ENCODE measurements around the gene SLCO3A1.

Gene SLCO3A1

GRCh38 chr15:91876187-91876586 lies 22.7 kb downstream of the SLCO3A1 start:
- no peak for TF ChIP-seq CTCF (conservative IDR thresholded peaks at IDR 0.05; ENCODE audit: control insufficient read depth, insufficient read depth, low read depth, low read length)
- no peak overlapping the region for H3K4me3 ChIP-seq (ENCODE audit: control insufficient read depth, low read depth, low read length)
- no peak for DNase-seq (ENCODE audit: low read depth)

- no peak overlapping the region for H3K4me3 ChIP-seq (ENCODE audit: control insufficient read depth, low read depth, low read length)
- TF ChIP-seq CTCF (conservative IDR thresholded peaks at IDR 0.05; ENCODE audit: control insufficient read depth, insufficient read depth, low read depth, low read length) = no peak
- no peak for DNase-seq (ENCODE audit: low read depth)
Measured at GRCh38 chr15:91878319-91878870, 24.9 kb downstream of the SLCO3A1 start.

- DNase-seq (ENCODE audit: low read depth) = no peak
- no peak for TF ChIP-seq CTCF (conservative IDR thresholded peaks at IDR 0.05; ENCODE audit: control insufficient read depth, insufficient read depth, low read depth, low read length)
- H3K4me3 ChIP-seq (ENCODE audit: control insufficient read depth, low read depth, low read length) = no peak overlapping the region
Measured at GRCh38 chr15:91879158-91879557, 25.6 kb downstream of the SLCO3A1 start.

GRCh38 chr15:91880373-91880772 lies 26.9 kb downstream of the SLCO3A1 start:
- no peak for TF ChIP-seq CTCF (conservative IDR thresholded peaks at IDR 0.05; ENCODE audit: control insufficient read depth, insufficient read depth, low read depth, low read length)
- no peak overlapping the region for H3K4me3 ChIP-seq (ENCODE audit: control insufficient read depth, low read depth, low read length)
- no peak for DNase-seq (ENCODE audit: low read depth)

- TF ChIP-seq CTCF (conservative IDR thresholded peaks at IDR 0.05; ENCODE audit: control insufficient read depth, insufficient read depth, low read depth, low read length) = no peak
Measured at GRCh38 chr15:91881569-91882297, 28.2 kb downstream of the SLCO3A1 start.

GRCh38 chr15:91882858-91883586 lies 29.5 kb downstream of the SLCO3A1 start:
- H3K4me3 ChIP-seq (ENCODE audit: control insufficient read depth, low read depth, low read length) = no peak overlapping the region
- DNase-seq (ENCODE audit: low read depth) = no peak
- TF ChIP-seq CTCF (conservative IDR thresholded peaks at IDR 0.05; ENCODE audit: control insufficient read depth, insufficient read depth, low read depth, low read length) = no peak

More at GRCh38 chr15:91881569-91882297, 28.2 kb downstream of the SLCO3A1 start:
- DNase-seq (ENCODE audit: low read depth) = no peak
- H3K4me3 ChIP-seq (ENCODE audit: control insufficient read depth, low read depth, low read length) = no peak overlapping the region

All from fibroblast of mammary gland (primary cell).